Fibroblast of lung (primary cell): Measurements from ENCODE around the gene SAMD8. TPM values are rescaled to one million over a fixed set of nuclear protein-coding genes. Genes with fewer than 3 reads are reported as not detected.

ENCODE experiments used
- DNase-seq, 2 donors: peaks; one replicate each; pipeline versions ENCODE4 v3.0.0 to v3.0.0-alpha.2; 2010; ENCODE audit warnings: low read depth in 2 of 2
- H2AFZ ChIP-seq: 2 replicates; pipeline ENCODE4 v1.5.1; 2012; ENCODE audit warnings: low read length, control low read depth, inconsistent platforms
- H3K27ac ChIP-seq: 2 replicates; pipeline ENCODE4 v1.5.1; 2011; ENCODE audit warnings: low read length, control low read depth; ENCODE audit not compliant: insufficient read depth
- H3K27me3 ChIP-seq: 2 replicates; pipeline ENCODE4 v1.5.1; 2011; ENCODE audit warnings: mild to moderate bottlenecking, low read length; ENCODE audit not compliant: control insufficient read depth, insufficient read depth
- H3K36me3 ChIP-seq: 2 replicates; pipeline ENCODE4 v1.5.1; 2011; ENCODE audit warnings: low read length; ENCODE audit not compliant: control insufficient read depth, insufficient read depth
- H3K4me1 ChIP-seq: 2 replicates; pipeline ENCODE4 v1.5.1; 2011; ENCODE audit warnings: low read length; ENCODE audit not compliant: control insufficient read depth, insufficient read depth; ENCODE audit errors: extremely low read depth
- H3K4me2 ChIP-seq: 2 replicates; pipeline ENCODE4 v1.5.1; 2011; ENCODE audit warnings: low read length, control low read depth; ENCODE audit not compliant: insufficient read depth; ENCODE audit errors: extremely low read depth
- H3K4me3 ChIP-seq, 4 experiments: fragments of 200-600 bp in 1 of 4; sonication (generic) in 1 of 4; replicated peaks in 1 of 4; 2 replicates each; pipeline ENCODE4 v1.5.1; 2011 to 2016; ENCODE audit warnings: low read length in 4 of 4, low read depth in 3 of 4, mild to moderate bottlenecking in 3 of 4, control low read depth in 2 of 4, inconsistent platforms in 1 of 4, mixed read lengths in 1 of 4; ENCODE audit not compliant: insufficient read depth in 1 of 4; ENCODE audit errors: control extremely low read depth in 1 of 4
- H3K79me2 ChIP-seq: 2 replicates; pipeline ENCODE4 v1.5.1; 2012; ENCODE audit warnings: mild to moderate bottlenecking, low read length, inconsistent platforms; ENCODE audit not compliant: control insufficient read depth, insufficient read depth
- H3K9ac ChIP-seq: 2 replicates; pipeline ENCODE4 v1.5.1; 2011; ENCODE audit warnings: mild to moderate bottlenecking, low read length, control low read depth; ENCODE audit not compliant: insufficient read depth
- H3K9me3 ChIP-seq: 2 replicates; pipeline ENCODE4 v1.5.1; 2012; ENCODE audit warnings: low read depth, low read length; ENCODE audit not compliant: control insufficient read depth, insufficient read depth
- H4K20me1 ChIP-seq: 2 replicates; pipeline ENCODE4 v1.5.1; 2011; ENCODE audit warnings: low read length; ENCODE audit not compliant: control insufficient read depth, insufficient read depth; ENCODE audit errors: extremely low read depth
- CTCF ChIP-seq, 2 donors: IDR thresholded peaks in 1 of 2; conservative IDR thresholded peaks in 1 of 2; 1 replicate in 1 of 2; 2 replicates in 1 of 2; pipeline ENCODE4 v1.5.1; 2011 to 2012; ENCODE audit warnings: low read length in 2 of 2, control low read depth in 1 of 2, inconsistent platforms in 1 of 2, low read depth in 1 of 2, mild to moderate bottlenecking in 1 of 2
- EZH2 ChIP-seq: IDR thresholded peaks from 2 replicates; pipeline ENCODE4 v1.5.1; 2012; ENCODE audit warnings: low read length, control low read depth, mild to moderate bottlenecking; ENCODE audit errors: missing control alignments
- polyA plus RNA-seq, 2 donors: library from polyadenylated mRNA; depleted of rRNA in 1 of 2; stranded (reverse) in 1 of 2; unstranded in 1 of 2; fragments of >200 nt; gene quantifications; 2 replicates each; pipeline ENCODE4 v1.2.1, GENCODE V29; 2011 to 2012; ENCODE audit warnings: missing spikeins in 1 of 2
- total RNA-seq: library from RNA; depleted of rRNA; stranded (reverse); fragments of >200 nt; gene quantifications from 2 replicates; pipeline ENCODE4 v1.2.1, GENCODE V29; 2014

The SAMD8 gene
- total and polyA plus RNA-seq, 2 donors (not counting 1 experiment from before 2014, with no cell fraction given) = 32.5 to 51.5 TPM

- H3K9ac ChIP-seq = no peak overlapping the region
- H4K20me1 ChIP-seq = no peaks in the 10 kb centered on the region
- TF ChIP-seq EZH2 (no peak), CTCF (conservative IDR thresholded peaks at IDR 0.05 in 1 of 2, IDR thresholded peaks at IDR 0.05 in 1 of 2; ENCODE audit: low read depth in 1 of 2, low read length in 2 of 2) (no peak)
- no peak overlapping the region for H3K4me2 ChIP-seq
- no peak overlapping the region for H3K4me3 ChIP-seq
- H3K4me1 ChIP-seq = no peaks in the 10 kb centered on the region
- H3K36me3 ChIP-seq = no peaks in the 10 kb centered on the region
- no peaks in the 10 kb centered on the region for H3K9me3 ChIP-seq
- no peak for DNase-seq
- H2AFZ ChIP-seq = no peak overlapping the region
- H3K27me3 ChIP-seq = no peaks in the 10 kb centered on the region
- H3K27ac ChIP-seq = no peak overlapping the region
- H3K79me2 ChIP-seq = no peaks in the 10 kb centered on the region
Observed at GRCh38 chr10:75100764-75101291, 10.6 kb upstream of the SAMD8 start.

GRCh38 chr10:75101416-75102251, 9.8 kb upstream of the SAMD8 start:
- Histone ChIP-seq H3K4me2 (no peak overlapping the region), H3K4me3 (no peak overlapping the region), H2AFZ (no peak overlapping the region), H3K27me3 (no peaks in the 10 kb centered on the region), H3K27ac (no peak overlapping the region), H3K79me2 (no peaks in the 10 kb centered on the region), H3K4me1 (no peaks in the 10 kb centered on the region), H4K20me1 (no peaks in the 10 kb centered on the region), H3K36me3 (no peaks in the 10 kb centered on the region), H3K9me3 (no peaks in the 10 kb centered on the region), H3K9ac (no peak overlapping the region)
- TF ChIP-seq CTCF (conservative IDR thresholded peaks at IDR 0.05 in 1 of 2, IDR thresholded peaks at IDR 0.05 in 1 of 2; ENCODE audit: low read depth in 1 of 2, low read length in 2 of 2) = no peak
- DNase-seq = no peak

GRCh38 chr10:75102830-75103673, 8.4 kb upstream of the SAMD8 start:
- Histone ChIP-seq H2AFZ (no peak overlapping the region), H3K4me1 (no peaks in the 10 kb centered on the region), H3K36me3 (no peaks in the 10 kb centered on the region), H3K79me2 (no peaks in the 10 kb centered on the region), H3K9me3 (no peaks in the 10 kb centered on the region), H3K27ac (no peak overlapping the region), H4K20me1 (no peaks in the 10 kb centered on the region), H3K4me2 (no peak overlapping the region), H3K4me3 (no peak overlapping the region), H3K9ac (no peak overlapping the region), H3K27me3 (no peaks in the 10 kb centered on the region)
- TF ChIP-seq CTCF (conservative IDR thresholded peaks at IDR 0.05 in 1 of 2, IDR thresholded peaks at IDR 0.05 in 1 of 2; ENCODE audit: low read depth in 1 of 2, low read length in 2 of 2) (no peak), EZH2 (no peak)
- DNase-seq = no peak
